Measurements from ENCODE around the gene DNAH2. TPM values are rescaled to one million over a fixed set of nuclear protein-coding genes. Genes with fewer than 3 reads are reported as not detected.
A peak's percentile ranks its signal among the peaks of the same experiment; 100 is the strongest.

Gene DNAH2
- total and polyA plus RNA-seq, 3 donors from 2014 or later, result 11.7 to 24.9 (median 22.7) TPM

GRCh38 chr17:7739746-7740145, 22.2 kb downstream of the DNAH2 start:
- no peak for DNase-seq
- H3K27ac ChIP-seq, result no peak overlapping the region
- 62 to 80% methylated on average over 14 of the region's 14 CpGs for WGBS, 2 donors
- intact Hi-C loops (cut with DNase I; ENCODE audit: low total_unique reads), result no loop called here
- no peaks in the 10 kb centered on the region for H3K27me3 ChIP-seq
- no peaks in the 10 kb centered on the region for H3K36me3 ChIP-seq (ENCODE audit: low read depth, missing control alignments)
- no peak for TF ChIP-seq POLR2A (IDR thresholded peaks at IDR 0.05)
- no peak for TF ChIP-seq CTCF (IDR thresholded peaks at IDR 0.05)
- H3K4me1 ChIP-seq, result no peaks in the 10 kb centered on the region
- H3K4me3 ChIP-seq, result no peak overlapping the region
- H3K9me3 ChIP-seq, result no peaks in the 10 kb centered on the region

DNA sequence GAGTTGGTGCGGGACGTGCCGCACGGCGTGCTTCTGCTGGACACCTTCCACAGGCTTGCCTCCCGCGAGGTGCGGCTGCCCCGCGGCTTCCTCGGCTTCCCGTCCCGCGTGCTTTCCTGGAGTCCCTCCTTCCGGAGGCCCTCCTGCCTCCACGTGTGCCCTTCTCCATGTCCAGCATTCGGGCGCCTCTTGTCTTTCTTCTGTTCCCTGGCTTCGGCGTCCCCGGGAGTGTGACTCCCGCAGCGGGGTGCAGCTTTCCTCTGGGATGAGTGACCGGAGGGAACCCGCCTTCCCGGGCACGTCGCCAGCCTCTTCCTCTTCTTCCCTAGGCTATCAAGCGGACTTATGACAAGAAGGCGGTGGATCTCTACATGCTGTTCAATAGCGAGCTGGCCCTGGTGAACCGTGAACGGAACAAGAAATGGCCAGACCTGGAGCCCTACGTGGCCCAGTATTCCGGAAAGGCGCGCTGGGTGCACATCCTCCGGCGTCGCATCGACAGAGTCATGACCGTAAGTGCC, 23.0 kb downstream of the DNAH2 start:
- H3K4me3 ChIP-seq, result peak overlapping the region; percentile 12 to 23
- 51 to 63% methylated on average over 29 to 42 of the region's 42 CpGs for WGBS, 2 donors
- intact Hi-C loops (cut with DNase I; ENCODE audit: low total_unique reads), result no loop called here
- peak; percentile 17 for DNase-seq
- TF ChIP-seq CTCF (IDR thresholded peaks at IDR 0.05) (no peak), POLR2A (IDR thresholded peaks at IDR 0.05) (no peak)
- no peaks in the 10 kb centered on the region for H3K36me3 ChIP-seq (ENCODE audit: low read depth, missing control alignments)
- no peak overlapping the region for H3K27ac ChIP-seq
- no peaks in the 10 kb centered on the region for H3K4me1 ChIP-seq
- H3K9me3 ChIP-seq, result no peaks in the 10 kb centered on the region
- no peaks in the 10 kb centered on the region for H3K27me3 ChIP-seq

GRCh38 chr17:7742729-7743128, 25.2 kb downstream of the DNAH2 start:
- intact Hi-C loops (cut with DNase I; ENCODE audit: low total_unique reads), result no loop called here
- TF ChIP-seq CTCF (IDR thresholded peaks at IDR 0.05) (no peak), POLR2A (IDR thresholded peaks at IDR 0.05) (no peak)
- Histone ChIP-seq H3K27me3 (no peaks in the 10 kb centered on the region), H3K9me3 (no peaks in the 10 kb centered on the region), H3K27ac (no peak overlapping the region), H3K36me3 (ENCODE audit: low read depth, missing control alignments) (no peaks in the 10 kb centered on the region), H3K4me3 (no peak overlapping the region), H3K4me1 (no peaks in the 10 kb centered on the region)
- WGBS, 2 donors, result 61 to 74% methylated on average over 10 of the region's 10 CpGs
- DNase-seq, result no peak

DNA sequence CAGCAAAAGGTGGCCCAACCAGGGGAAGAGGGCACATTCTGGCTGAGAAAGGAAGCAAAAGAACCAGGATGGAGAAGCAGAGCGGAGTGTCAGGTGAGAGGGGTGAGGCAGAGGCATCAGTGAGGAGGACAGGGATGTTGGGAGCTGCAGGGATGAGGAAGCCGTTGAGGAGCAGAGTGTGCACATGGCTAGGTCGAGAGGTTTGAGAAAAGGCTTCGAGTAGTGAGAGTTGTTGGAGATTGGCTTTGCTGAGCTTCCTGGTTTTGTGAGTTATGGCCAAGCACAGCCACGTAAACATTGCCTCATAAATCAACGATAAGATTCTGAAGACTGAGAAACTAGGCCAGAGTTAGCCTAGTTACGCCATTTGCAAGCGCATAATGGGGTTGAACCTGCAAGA, 26.9 kb downstream of the DNAH2 start:
- TF ChIP-seq POLR2A (IDR thresholded peaks at IDR 0.05), result no peak
- no peak for TF ChIP-seq CTCF (IDR thresholded peaks at IDR 0.05)

GRCh38 chr17:7745748-7746470, 28.4 kb downstream of the DNAH2 start:
- DNase-seq, result no peak
- intact Hi-C loops (cut with DNase I; ENCODE audit: low total_unique reads), result no loop called here
- Histone ChIP-seq H3K9me3 (no peaks in the 10 kb centered on the region), H3K4me1 (no peaks in the 10 kb centered on the region), H3K27ac (no peak overlapping the region), H3K27me3 (no peaks in the 10 kb centered on the region), H3K4me3 (no peak overlapping the region), H3K36me3 (ENCODE audit: low read depth, missing control alignments) (no peaks in the 10 kb centered on the region)
- TF ChIP-seq POLR2A (IDR thresholded peaks at IDR 0.05) (no peak), CTCF (IDR thresholded peaks at IDR 0.05) (no peak)
- WGBS, 2 donors, result 79 to 85% methylated on average over 7 of the region's 7 CpGs

More for the DNA sequence above, 26.9 kb downstream of the DNAH2 start:
- intact Hi-C loops (cut with DNase I; ENCODE audit: low total_unique reads), result no loop called here
- no peaks in the 10 kb centered on the region for H3K4me1 ChIP-seq
- H3K4me3 ChIP-seq, result no peak overlapping the region
- no peak for DNase-seq
- WGBS, 2 donors, result 73 to 75% methylated on average over 8 of the region's 8 CpGs
- H3K9me3 ChIP-seq, result no peaks in the 10 kb centered on the region
- no peaks in the 10 kb centered on the region for H3K36me3 ChIP-seq (ENCODE audit: low read depth, missing control alignments)
- no peaks in the 10 kb centered on the region for H3K27me3 ChIP-seq
- H3K27ac ChIP-seq, result no peak overlapping the region

All from testis (tissue), 3 donors.